HEK293 (cell line): ENCODE measurements around the gene CFAP45.
A peak's percentile ranks its signal among the peaks of the same experiment; 100 is the strongest.

Experiments used
- CTCF ChIA-PET: fragments of 350-600 bp; formaldehyde crosslinking; extraction: SDS; loops from one replicate; lab custom pipeline; 2021; ENCODE audit warnings: antibody characterized with exemption; lab: Yijun Ruan, JAX
- POLR2A ChIA-PET: fragments of 300-600 bp; formaldehyde crosslinking; extraction: SDS; loops from one replicate; lab custom pipeline; 2020; ENCODE audit warnings: antibody characterized with exemption, inconsistent platforms; lab: Yijun Ruan, JAX
- H3K27ac ChIP-seq: fragments of 200-500 bp; sonication (Bioruptor generic); 2 replicates; pipeline ENCODE4 v1.5.1; 2014; ENCODE audit warnings: low read depth, low read length, control low read depth, inconsistent platforms; ENCODE audit errors: extremely low read depth
- H3K36me3 ChIP-seq, 2 experiments: fragments of 200-500 bp in 1 of 2; sonication (Bioruptor generic) in 1 of 2; 1 replicate in 1 of 2; 2 replicates in 1 of 2; pipeline ENCODE4 v1.5.1; 2014 to 2017; ENCODE audit warnings: inconsistent platforms in 2 of 2, low read length in 2 of 2; ENCODE audit not compliant: control insufficient read depth in 2 of 2, insufficient read depth in 1 of 2
- H3K4me1 ChIP-seq: fragments of 200-500 bp; sonication (Bioruptor generic); 2 replicates; pipeline ENCODE4 v1.5.1; 2014; ENCODE audit warnings: mild to moderate bottlenecking, low read length, inconsistent platforms; ENCODE audit not compliant: control insufficient read depth, insufficient read depth
- H3K4me3 ChIP-seq: 2 replicates; pipeline ENCODE4 v1.5.1; 2011; ENCODE audit warnings: low read depth, mild to moderate bottlenecking, control low read depth, low read length, moderate library complexity
- H3K9me3 ChIP-seq: fragments of 200-500 bp; sonication (Bioruptor generic); 2 replicates; pipeline ENCODE4 v1.5.1; 2014; ENCODE audit warnings: low read depth, low read length, inconsistent platforms; ENCODE audit not compliant: control insufficient read depth, insufficient read depth
- GLIS2 ChIP-seq: fragments of 450-650 bp; formaldehyde crosslinking; IDR thresholded peaks from 2 replicates; pipeline ENCODE4 v1.5.1; 2016; ENCODE audit warnings: missing biosample characterization, missing genetic modification characterization
- KLF9 ChIP-seq: fragments of 450-650 bp; formaldehyde crosslinking; IDR thresholded peaks from 2 replicates; pipeline ENCODE4 v1.5.1; 2016; ENCODE audit warnings: missing biosample characterization, missing genetic modification characterization, low read depth
- MEIS1 ChIP-seq: sonication (generic); formaldehyde crosslinking; IDR thresholded peaks from 2 replicates; pipeline ENCODE4 v1.8.1; 2022; ENCODE audit warnings: missing genetic modification reagents, mild to moderate bottlenecking, borderline replicate concordance
- SCRT1 ChIP-seq: fragments of 450-650 bp; formaldehyde crosslinking; IDR thresholded peaks from 2 replicates; pipeline ENCODE4 v1.5.1; 2016; ENCODE audit warnings: missing biosample characterization, missing genetic modification characterization, borderline replicate concordance
- SP2 ChIP-seq: fragments of 450-650 bp; formaldehyde crosslinking; IDR thresholded peaks from 2 replicates; pipeline ENCODE4 v1.5.1; 2016; ENCODE audit warnings: missing biosample characterization, missing genetic modification characterization
- ZNF140 ChIP-seq: fragments of 450-650 bp; formaldehyde crosslinking; IDR thresholded peaks from 2 replicates; pipeline ENCODE4 v1.5.1; 2016; ENCODE audit warnings: missing biosample characterization, missing genetic modification characterization
- ZNF311 ChIP-seq: fragments of 450-650 bp; formaldehyde crosslinking; IDR thresholded peaks from 2 replicates; pipeline ENCODE4 v1.5.1; 2017; ENCODE audit warnings: missing biosample characterization, missing genetic modification characterization, borderline replicate concordance
- ZNF626 ChIP-seq: fragments of 450-650 bp; sonication (Bioruptor Pico); formaldehyde crosslinking; IDR thresholded peaks from 2 replicates; pipeline ENCODE4 v1.5.1; 2018; ENCODE audit warnings: missing biosample characterization, missing genetic modification characterization, inconsistent platforms
- ZNF677 ChIP-seq: fragments of 450-650 bp; IDR thresholded peaks from 2 replicates; pipeline ENCODE4 v1.5.0; 2018; ENCODE audit warnings: missing biosample characterization, mild to moderate bottlenecking, missing genetic modification characterization, moderate library complexity
- ZNF837 ChIP-seq: fragments of 450-650 bp; formaldehyde crosslinking; IDR thresholded peaks from 2 replicates; pipeline ENCODE4 v1.5.1; 2016; ENCODE audit warnings: missing biosample characterization, missing genetic modification characterization
- TF ChIP-seq, protein P1 (sequence below): fragments of 450-650 bp; formaldehyde crosslinking; IDR thresholded peaks from 2 replicates; pipeline ENCODE4 v1.5.1; 2017; ENCODE audit warnings: missing biosample characterization, missing genetic modification characterization
- TF ChIP-seq, protein P2 (sequence below): fragments of 450-650 bp; formaldehyde crosslinking; IDR thresholded peaks from 2 replicates; pipeline ENCODE4 v1.5.1; 2016; ENCODE audit warnings: missing biosample characterization, missing genetic modification characterization
- TF ChIP-seq, protein P3 (sequence below): fragments of 450-650 bp; formaldehyde crosslinking; IDR thresholded peaks from 2 replicates; pipeline ENCODE4 v1.5.1; 2016; ENCODE audit warnings: missing biosample characterization, missing genetic modification characterization
- TF ChIP-seq, protein P4 (sequence below): fragments of 450-650 bp; formaldehyde crosslinking; IDR thresholded peaks from 2 replicates; pipeline ENCODE4 v1.5.1; 2016; ENCODE audit warnings: missing biosample characterization, missing genetic modification characterization
- TF ChIP-seq, protein P5 (sequence below): fragments of 450-650 bp; formaldehyde crosslinking; IDR thresholded peaks from 2 replicates; pipeline ENCODE4 v1.5.1; 2017; ENCODE audit warnings: missing biosample characterization, missing genetic modification characterization
- TF ChIP-seq, protein P6 (sequence below): fragments of 450-650 bp; formaldehyde crosslinking; IDR thresholded peaks from 2 replicates; pipeline ENCODE4 v1.5.1; 2016; ENCODE audit warnings: missing biosample characterization, missing genetic modification characterization
- TF ChIP-seq, protein P7 (sequence below): fragments of 450-650 bp; formaldehyde crosslinking; IDR thresholded peaks from 2 replicates; pipeline ENCODE4 v1.5.1; 2016; ENCODE audit warnings: missing biosample characterization, missing genetic modification characterization

The CFAP45 gene

DNA sequence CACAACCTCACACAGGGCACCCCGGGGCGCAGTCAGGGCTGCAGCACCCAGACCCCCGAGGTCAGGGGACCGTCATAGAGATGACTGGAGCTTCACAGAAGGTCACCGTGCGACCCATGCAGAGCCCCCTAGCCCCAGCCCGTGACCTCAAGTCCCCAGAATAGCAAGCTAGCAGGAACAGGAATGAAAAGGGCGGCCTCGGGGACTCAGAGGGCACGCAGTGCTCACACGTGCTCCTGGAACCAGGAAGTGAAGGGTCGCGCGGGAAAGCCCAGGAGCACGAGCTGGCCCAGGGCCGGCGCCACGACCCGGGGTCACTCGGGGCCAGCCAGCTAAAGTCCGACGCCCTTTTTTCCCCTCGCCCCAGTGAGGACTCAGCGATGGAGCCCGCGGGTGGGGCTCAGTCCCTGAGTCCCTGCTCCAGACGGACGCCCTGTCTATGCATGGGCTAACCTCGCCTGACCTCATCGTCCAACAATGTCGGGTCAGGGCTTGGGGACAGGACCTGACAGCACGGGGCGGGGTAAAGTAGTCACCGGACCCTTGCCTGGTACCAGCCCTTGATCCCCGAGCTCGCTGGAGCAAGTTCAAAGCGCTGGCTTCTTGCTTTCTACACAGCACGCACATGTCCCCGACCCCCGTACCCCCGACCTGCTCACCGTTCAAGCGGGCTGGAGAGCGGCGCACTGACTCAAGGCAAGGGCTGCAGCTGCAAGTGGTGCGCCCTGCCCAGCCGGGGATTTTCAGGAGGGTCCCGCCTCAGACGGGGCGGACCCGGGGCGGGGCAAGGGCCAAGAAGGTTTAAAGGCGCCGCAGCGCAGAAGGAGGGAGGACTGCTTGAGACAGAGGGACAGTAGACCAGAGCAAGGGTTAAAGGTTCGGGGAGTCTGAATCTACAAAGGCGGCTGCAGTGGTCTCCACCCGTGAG is 25.1 kb upstream of the CFAP45 start, which contains the start of gene TAGLN2 (continued):
- TF ChIP-seq GLIS2 (tag by site-specific recombination) (peak; percentile 67; the same call in 1 of the 2 replicates), SP2 (tag by site-specific recombination) (peak; percentile 93), MEIS1 (CRISPR knock-in tag) (no peak), KLF9 (tag by site-specific recombination) (peak; percentile 54), ZNF140 (tag by site-specific recombination) (no peak), ZNF837 (tag by site-specific recombination) (0 out of 2 replicates have a peak, but pooled peaks have one; percentile 48), ZNF626 (tag by site-specific recombination) (no peak)
- TF ChIP-seq, protein P1, sequence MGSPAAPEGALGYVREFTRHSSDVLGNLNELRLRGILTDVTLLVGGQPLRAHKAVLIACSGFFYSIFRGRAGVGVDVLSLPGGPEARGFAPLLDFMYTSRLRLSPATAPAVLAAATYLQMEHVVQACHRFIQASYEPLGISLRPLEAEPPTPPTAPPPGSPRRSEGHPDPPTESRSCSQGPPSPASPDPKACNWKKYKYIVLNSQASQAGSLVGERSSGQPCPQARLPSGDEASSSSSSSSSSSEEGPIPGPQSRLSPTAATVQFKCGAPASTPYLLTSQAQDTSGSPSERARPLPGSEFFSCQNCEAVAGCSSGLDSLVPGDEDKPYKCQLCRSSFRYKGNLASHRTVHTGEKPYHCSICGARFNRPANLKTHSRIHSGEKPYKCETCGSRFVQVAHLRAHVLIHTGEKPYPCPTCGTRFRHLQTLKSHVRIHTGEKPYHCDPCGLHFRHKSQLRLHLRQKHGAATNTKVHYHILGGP (tag by site-specific recombination) = no peak
- TF ChIP-seq, protein P2, sequence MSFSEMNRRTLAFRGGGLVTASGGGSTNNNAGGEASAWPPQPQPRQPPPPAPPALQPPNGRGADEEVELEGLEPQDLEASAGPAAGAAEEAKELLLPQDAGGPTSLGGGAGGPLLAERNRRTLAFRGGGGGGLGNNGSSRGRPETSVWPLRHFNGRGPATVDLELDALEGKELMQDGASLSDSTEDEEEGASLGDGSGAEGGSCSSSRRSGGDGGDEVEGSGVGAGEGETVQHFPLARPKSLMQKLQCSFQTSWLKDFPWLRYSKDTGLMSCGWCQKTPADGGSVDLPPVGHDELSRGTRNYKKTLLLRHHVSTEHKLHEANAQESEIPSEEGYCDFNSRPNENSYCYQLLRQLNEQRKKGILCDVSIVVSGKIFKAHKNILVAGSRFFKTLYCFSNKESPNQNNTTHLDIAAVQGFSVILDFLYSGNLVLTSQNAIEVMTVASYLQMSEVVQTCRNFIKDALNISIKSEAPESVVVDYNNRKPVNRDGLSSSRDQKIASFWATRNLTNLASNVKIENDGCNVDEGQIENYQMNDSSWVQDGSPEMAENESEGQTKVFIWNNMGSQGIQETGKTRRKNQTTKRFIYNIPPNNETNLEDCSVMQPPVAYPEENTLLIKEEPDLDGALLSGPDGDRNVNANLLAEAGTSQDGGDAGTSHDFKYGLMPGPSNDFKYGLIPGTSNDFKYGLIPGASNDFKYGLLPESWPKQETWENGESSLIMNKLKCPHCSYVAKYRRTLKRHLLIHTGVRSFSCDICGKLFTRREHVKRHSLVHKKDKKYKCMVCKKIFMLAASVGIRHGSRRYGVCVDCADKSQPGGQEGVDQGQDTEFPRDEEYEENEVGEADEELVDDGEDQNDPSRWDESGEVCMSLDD (tag by site-specific recombination) = peak; percentile 55; the same call in 1 of the 2 replicates
- TF ChIP-seq, protein P3, sequence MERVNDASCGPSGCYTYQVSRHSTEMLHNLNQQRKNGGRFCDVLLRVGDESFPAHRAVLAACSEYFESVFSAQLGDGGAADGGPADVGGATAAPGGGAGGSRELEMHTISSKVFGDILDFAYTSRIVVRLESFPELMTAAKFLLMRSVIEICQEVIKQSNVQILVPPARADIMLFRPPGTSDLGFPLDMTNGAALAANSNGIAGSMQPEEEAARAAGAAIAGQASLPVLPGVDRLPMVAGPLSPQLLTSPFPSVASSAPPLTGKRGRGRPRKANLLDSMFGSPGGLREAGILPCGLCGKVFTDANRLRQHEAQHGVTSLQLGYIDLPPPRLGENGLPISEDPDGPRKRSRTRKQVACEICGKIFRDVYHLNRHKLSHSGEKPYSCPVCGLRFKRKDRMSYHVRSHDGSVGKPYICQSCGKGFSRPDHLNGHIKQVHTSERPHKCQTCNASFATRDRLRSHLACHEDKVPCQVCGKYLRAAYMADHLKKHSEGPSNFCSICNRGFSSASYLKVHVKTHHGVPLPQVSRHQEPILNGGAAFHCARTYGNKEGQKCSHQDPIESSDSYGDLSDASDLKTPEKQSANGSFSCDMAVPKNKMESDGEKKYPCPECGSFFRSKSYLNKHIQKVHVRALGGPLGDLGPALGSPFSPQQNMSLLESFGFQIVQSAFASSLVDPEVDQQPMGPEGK (tag by site-specific recombination) = peak; percentile 54
- TF ChIP-seq, protein P4, sequence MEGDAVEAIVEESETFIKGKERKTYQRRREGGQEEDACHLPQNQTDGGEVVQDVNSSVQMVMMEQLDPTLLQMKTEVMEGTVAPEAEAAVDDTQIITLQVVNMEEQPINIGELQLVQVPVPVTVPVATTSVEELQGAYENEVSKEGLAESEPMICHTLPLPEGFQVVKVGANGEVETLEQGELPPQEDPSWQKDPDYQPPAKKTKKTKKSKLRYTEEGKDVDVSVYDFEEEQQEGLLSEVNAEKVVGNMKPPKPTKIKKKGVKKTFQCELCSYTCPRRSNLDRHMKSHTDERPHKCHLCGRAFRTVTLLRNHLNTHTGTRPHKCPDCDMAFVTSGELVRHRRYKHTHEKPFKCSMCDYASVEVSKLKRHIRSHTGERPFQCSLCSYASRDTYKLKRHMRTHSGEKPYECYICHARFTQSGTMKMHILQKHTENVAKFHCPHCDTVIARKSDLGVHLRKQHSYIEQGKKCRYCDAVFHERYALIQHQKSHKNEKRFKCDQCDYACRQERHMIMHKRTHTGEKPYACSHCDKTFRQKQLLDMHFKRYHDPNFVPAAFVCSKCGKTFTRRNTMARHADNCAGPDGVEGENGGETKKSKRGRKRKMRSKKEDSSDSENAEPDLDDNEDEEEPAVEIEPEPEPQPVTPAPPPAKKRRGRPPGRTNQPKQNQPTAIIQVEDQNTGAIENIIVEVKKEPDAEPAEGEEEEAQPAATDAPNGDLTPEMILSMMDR (tag by site-specific recombination) = peak; percentile 4; the same call in 1 of the 2 replicates

DNA sequence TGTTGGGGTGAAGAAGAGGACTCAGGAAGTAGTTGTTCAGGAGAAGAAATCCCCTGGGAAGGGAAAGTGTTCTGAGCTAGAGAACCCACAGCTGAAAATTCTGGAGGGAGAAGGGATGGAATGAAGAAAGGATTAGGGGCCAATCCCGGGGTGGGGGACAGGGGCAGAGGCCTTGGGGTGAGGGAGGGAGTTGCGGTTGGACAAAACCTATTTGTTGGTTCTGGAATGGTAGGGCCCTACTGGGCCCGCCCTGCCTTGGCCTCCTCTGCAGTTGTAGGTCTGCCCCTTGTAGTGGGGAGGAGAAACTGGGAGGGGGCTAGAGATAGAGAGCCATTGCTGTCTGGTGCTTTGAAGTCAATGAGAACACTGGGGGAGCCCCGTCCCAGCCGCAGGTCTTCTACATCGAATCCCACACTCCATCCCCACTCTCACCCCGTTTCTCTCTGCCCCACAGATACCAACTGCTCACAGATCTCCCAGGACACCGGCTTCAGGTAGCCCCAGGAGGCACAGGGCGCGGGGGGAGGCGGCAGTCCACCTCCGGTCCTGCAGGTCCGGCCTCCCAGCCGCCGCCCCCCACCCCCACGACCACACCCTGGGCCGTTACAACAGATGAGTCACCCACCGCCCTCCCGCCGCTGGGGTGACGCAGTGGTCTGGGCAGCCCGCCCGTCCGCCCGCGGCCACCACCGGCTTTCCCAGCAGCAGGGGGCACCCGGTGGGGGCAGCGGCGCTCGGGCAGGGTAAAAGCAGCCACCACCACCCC is 24.2 kb upstream of the CFAP45 start:
- CTCF ChIA-PET = interaction anchor here (0.6 to 19.3 kb wide), 7 partner anchors 9 to 161 kb away, joined by 3 to 353 read pairs (median 4); no protein-coding TSS in a partner anchor
- peaks cover 13% of the 10 kb centered on the region for H3K4me1 ChIP-seq
- TF ChIP-seq ZNF311 (no peak), ZNF677 (tag by site-specific recombination) (no peak), SCRT1 (no peak)
- TF ChIP-seq, protein P5, sequence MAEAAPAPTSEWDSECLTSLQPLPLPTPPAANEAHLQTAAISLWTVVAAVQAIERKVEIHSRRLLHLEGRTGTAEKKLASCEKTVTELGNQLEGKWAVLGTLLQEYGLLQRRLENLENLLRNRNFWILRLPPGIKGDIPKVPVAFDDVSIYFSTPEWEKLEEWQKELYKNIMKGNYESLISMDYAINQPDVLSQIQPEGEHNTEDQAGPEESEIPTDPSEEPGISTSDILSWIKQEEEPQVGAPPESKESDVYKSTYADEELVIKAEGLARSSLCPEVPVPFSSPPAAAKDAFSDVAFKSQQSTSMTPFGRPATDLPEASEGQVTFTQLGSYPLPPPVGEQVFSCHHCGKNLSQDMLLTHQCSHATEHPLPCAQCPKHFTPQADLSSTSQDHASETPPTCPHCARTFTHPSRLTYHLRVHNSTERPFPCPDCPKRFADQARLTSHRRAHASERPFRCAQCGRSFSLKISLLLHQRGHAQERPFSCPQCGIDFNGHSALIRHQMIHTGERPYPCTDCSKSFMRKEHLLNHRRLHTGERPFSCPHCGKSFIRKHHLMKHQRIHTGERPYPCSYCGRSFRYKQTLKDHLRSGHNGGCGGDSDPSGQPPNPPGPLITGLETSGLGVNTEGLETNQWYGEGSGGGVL (tag by site-specific recombination) = peak; percentile 98
- TF ChIP-seq, protein P6, sequence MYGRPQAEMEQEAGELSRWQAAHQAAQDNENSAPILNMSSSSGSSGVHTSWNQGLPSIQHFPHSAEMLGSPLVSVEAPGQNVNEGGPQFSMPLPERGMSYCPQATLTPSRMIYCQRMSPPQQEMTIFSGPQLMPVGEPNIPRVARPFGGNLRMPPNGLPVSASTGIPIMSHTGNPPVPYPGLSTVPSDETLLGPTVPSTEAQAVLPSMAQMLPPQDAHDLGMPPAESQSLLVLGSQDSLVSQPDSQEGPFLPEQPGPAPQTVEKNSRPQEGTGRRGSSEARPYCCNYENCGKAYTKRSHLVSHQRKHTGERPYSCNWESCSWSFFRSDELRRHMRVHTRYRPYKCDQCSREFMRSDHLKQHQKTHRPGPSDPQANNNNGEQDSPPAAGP = peak; percentile 99
- TF ChIP-seq, protein P7, sequence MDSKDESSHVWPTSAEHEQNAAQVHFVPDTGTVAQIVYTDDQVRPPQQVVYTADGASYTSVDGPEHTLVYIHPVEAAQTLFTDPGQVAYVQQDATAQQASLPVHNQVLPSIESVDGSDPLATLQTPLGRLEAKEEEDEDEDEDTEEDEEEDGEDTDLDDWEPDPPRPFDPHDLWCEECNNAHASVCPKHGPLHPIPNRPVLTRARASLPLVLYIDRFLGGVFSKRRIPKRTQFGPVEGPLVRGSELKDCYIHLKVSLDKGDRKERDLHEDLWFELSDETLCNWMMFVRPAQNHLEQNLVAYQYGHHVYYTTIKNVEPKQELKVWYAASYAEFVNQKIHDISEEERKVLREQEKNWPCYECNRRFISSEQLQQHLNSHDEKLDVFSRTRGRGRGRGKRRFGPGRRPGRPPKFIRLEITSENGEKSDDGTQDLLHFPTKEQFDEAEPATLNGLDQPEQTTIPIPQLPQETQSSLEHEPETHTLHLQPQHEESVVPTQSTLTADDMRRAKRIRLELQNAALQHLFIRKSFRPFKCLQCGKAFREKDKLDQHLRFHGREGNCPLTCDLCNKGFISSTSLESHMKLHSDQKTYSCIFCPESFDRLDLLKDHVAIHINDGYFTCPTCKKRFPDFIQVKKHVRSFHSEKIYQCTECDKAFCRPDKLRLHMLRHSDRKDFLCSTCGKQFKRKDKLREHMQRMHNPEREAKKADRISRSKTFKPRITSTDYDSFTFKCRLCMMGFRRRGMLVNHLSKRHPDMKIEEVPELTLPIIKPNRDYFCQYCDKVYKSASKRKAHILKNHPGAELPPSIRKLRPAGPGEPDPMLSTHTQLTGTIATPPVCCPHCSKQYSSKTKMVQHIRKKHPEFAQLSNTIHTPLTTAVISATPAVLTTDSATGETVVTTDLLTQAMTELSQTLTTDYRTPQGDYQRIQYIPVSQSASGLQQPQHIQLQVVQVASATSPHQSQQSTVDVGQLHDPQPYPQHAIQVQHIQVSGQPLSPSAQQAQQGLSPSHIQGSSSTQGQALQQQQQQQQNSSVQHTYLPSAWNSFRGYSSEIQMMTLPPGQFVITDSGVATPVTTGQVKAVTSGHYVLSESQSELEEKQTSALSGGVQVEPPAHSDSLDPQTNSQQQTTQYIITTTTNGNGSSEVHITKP = peak; percentile 100

More for the DNA sequence above, 24.2 kb upstream of the CFAP45 start:
- peak overlapping the region; percentile 64 for H3K4me3 ChIP-seq
- POLR2A ChIA-PET = interaction anchor here (0.5 to 4.2 kb wide), 17 partner anchors 12 to 464 kb away, joined by 3 to 41 read pairs (median 4); partner anchors contain the start of genes IGSF9 and PIGM
- H3K27ac ChIP-seq = peak overlapping the region; percentile 95
- no peaks in the 10 kb centered on the region for H3K9me3 ChIP-seq
- H3K36me3 ChIP-seq = peaks cover 0 to 36% of the 10 kb centered on the region in 2 experiments; a peak in 1 of 3 replicates
